Upper lobe of left lung (tissue), 4 donors: ENCODE data around the gene NOS1AP.

Experiments used
- CTCF ChIP-seq, 6 experiments: fragments of 450-650 bp in 4 of 6; fragments of 200-600 bp in 2 of 6; sonication (generic) in 2 of 6; IDR thresholded peaks; one replicate each; pipeline ENCODE4 v1.5.1; 2016 to 2019; ENCODE audit warnings: antibody characterized with exemption in 6 of 6
- POLR2A ChIP-seq, 4 donors: fragments of 450-650 bp; IDR thresholded peaks; one replicate each; pipeline ENCODE4 v1.5.1; 2016 to 2017; ENCODE audit warnings: antibody characterized with exemption in 4 of 4, mild to moderate bottlenecking in 2 of 4

- no peak for TF ChIP-seq CTCF (IDR thresholded peaks at IDR 0.05)
- TF ChIP-seq POLR2A (IDR thresholded peaks at IDR 0.05) = no peak
Measured at GRCh38 chr1:162110910-162111309, 41.4 kb downstream of the NOS1AP start.
